ENCODE data around the gene SUCO. TPM values are rescaled to one million over a fixed set of nuclear protein-coding genes. Genes with fewer than 3 reads are reported as not detected.

The SUCO gene
- total and polyA plus RNA-seq, 2 of the 8 experiments (the other 6 are each of a cell fraction or from before 2014, with no cell fraction given): 8.3 to 35.8 TPM

- H4K5ac ChIP-seq (ENCODE audit: insufficient read length, low read depth, low read length): no peak overlapping the region
- H3K4me3 ChIP-seq (ENCODE audit: extremely low read depth in 1 of 4, insufficient read depth in 2 of 4, low read depth in 3 of 4, low read length in 4 of 4): no peak overlapping the region
- no peak overlapping the region for H2BK12ac ChIP-seq (ENCODE audit: low read depth, low read length)
- no peaks in the 10 kb centered on the region for H3K23me2 ChIP-seq (ENCODE audit: low read depth, low read length)
- no peak overlapping the region for H4K91ac ChIP-seq (replicated peaks; ENCODE audit: insufficient read length, low read length)
- no peaks in the 10 kb centered on the region for H3K9me3 ChIP-seq (ENCODE audit: insufficient read depth in 2 of 2, low read depth in 1 of 2, low read length in 1 of 2)
- no peak overlapping the region for H2BK15ac ChIP-seq (ENCODE audit: low read length)
- no peaks in the 10 kb centered on the region for H3K4me1 ChIP-seq (replicated peaks in 1 of 4; ENCODE audit: control insufficient read depth in 3 of 4, insufficient read depth in 4 of 4, low read length in 3 of 4)
- ChIA-PET POLR2A (ENCODE audit: partially characterized antibody) (no interaction called here), CTCF (ENCODE audit: partially characterized antibody) (interaction anchor here (1.1 to 1.3 kb wide), 2 partner anchors 111 to 130 kb away, joined by 3 to 5 read pairs; no protein-coding TSS in a partner anchor)
- 0 out of 4 replicates have a peak, but pooled peaks cover 0 to 2% of the 10 kb centered on the region in 2 experiments for H3K79me2 ChIP-seq (ENCODE audit: control insufficient read depth in 1 of 2, insufficient read depth in 2 of 2, low read length in 2 of 2)
- H2AK5ac ChIP-seq (ENCODE audit: low read depth, low read length): no peak overlapping the region
- H4K8ac ChIP-seq (ENCODE audit: extremely low read depth, insufficient read depth, low read length): no peak overlapping the region; the same call in 1 of the 2 replicates
- no peak overlapping the region for H3K27ac ChIP-seq (ENCODE audit: low read depth, low read length)
- H2BK120ac ChIP-seq (replicated peaks; ENCODE audit: low read depth, low read length): no peak overlapping the region
- no peak overlapping the region for H3K4me2 ChIP-seq (ENCODE audit: insufficient read depth in 1 of 2, low read depth in 2 of 2, low read length in 2 of 2)
- H3K18ac ChIP-seq (ENCODE audit: extremely low read depth, low read length): no peak overlapping the region
- H3K36me3 ChIP-seq (ENCODE audit: control insufficient read depth in 2 of 4, insufficient read depth in 4 of 4, low read length in 3 of 4): peaks cover 12 to 35% (median 24%) of the 10 kb centered on the region in 4 experiments
- peak; percentile 27; the same call in 1 of the 2 replicates for TF ChIP-seq MAFK (IDR thresholded peaks at IDR 0.05; ENCODE audit: low read depth, low read length)
- TF ChIP-seq SIRT6 (IDR thresholded peaks at IDR 0.05; ENCODE audit: low read length): no peak
- TF ChIP-seq KDM1A (IDR thresholded peaks at IDR 0.05; ENCODE audit: borderline replicate concordance, low read length): no peak
- no peak overlapping the region for H2BK20ac ChIP-seq (ENCODE audit: low read length)
- 94% methylated on average over 3 of the region's 3 CpGs; no CpG with 5 or more reads in 1 of the 2 experiments for WGBS, 2 experiments (ENCODE audit: extremely low coverage in 1 of 2, insufficient coverage in 1 of 2, insufficient read length in 1 of 2, insufficient replicate concordance in 2 of 2, low coverage in 1 of 2, low lambda C conversion rate in 2 of 2, missing lambda C conversion rate in 1 of 2)
- H3K9ac ChIP-seq (replicated peaks in 1 of 4; ENCODE audit: extremely low read depth in 1 of 4, low read depth in 3 of 4, low read length in 3 of 4): no peak overlapping the region
- no peak overlapping the region for H3K4ac ChIP-seq (replicated peaks; ENCODE audit: insufficient read length, low read depth, low read length)
- H3K79me1 ChIP-seq (ENCODE audit: low read depth, low read length): no peaks in the 10 kb centered on the region
- no peak overlapping the region for H3K14ac ChIP-seq (ENCODE audit: insufficient read length)
- H2AFZ ChIP-seq (ENCODE audit: low read length): no peak overlapping the region
- no peak for DNase-seq (ENCODE audit: low read depth in 1 of 2, low spot score in 2 of 2)
- no peak overlapping the region for H2BK5ac ChIP-seq (ENCODE audit: low read depth, low read length)
- H3K27me3 ChIP-seq (replicated peaks in 1 of 4; ENCODE audit: control insufficient read depth in 3 of 4, extremely low read depth in 1 of 4, insufficient read depth in 3 of 4, low read length in 3 of 4): no peaks in the 10 kb centered on the region
- no peak overlapping the region for H3K56ac ChIP-seq (replicated peaks; ENCODE audit: insufficient read length, low read depth, low read length)
- H3K23ac ChIP-seq (ENCODE audit: insufficient read length): no peak overlapping the region
- no peak for FAIRE-seq
- H4K20me1 ChIP-seq (replicated peaks in 1 of 2; ENCODE audit: control insufficient read depth in 1 of 2, insufficient read depth in 2 of 2, low read length in 2 of 2): no peaks in the 10 kb centered on the region
These were observed 56.6 kb downstream of the SUCO start for GRCh38 chr1:172589553-172589952.
